ENCODE data around the gene CHN2. TPM values are rescaled to one million over a fixed set of nuclear protein-coding genes. Genes with fewer than 3 reads are reported as not detected.

CHN2 gene
- total and polyA plus RNA-seq, 2 donors (not counting 1 experiment from before 2014, with no cell fraction given): 0.86 to 1.4 TPM

- no peaks in the 10 kb centered on the region for H4K20me1 ChIP-seq (ENCODE audit: control insufficient read depth, insufficient read depth, low read length, poor library complexity, severe bottlenecking)
- ChIA-PET POLR2A (no interaction called here), CTCF (no interaction called here)
- H3K4me2 ChIP-seq (replicated peaks; ENCODE audit: low read depth, low read length, poor library complexity, severe bottlenecking): no peak overlapping the region
- DNase-seq (no peak), ATAC-seq (ENCODE audit: low read depth) (no peak)
- H3K9ac ChIP-seq (ENCODE audit: low read length): no peak overlapping the region
- Mint-ChIP-seq H3K4me3 (no peak overlapping the region), H3K27ac (no peak overlapping the region), H3K9me3 (ENCODE audit: insufficient read depth) (no peaks in the 10 kb centered on the region), H3K27me3 (peaks cover 7% of the 10 kb centered on the region), H3K4me1 (peaks cover 3% of the 10 kb centered on the region)
- intact Hi-C loops (cut with micrococcal nuclease): no loop called here
- no peak overlapping the region for H3K4me3 ChIP-seq (ENCODE audit: control extremely low read depth in 1 of 5, extremely low read depth in 1 of 5, insufficient read depth in 1 of 5, low read depth in 2 of 5, low read length in 4 of 5)
- no peaks in the 10 kb centered on the region for H3K27me3 ChIP-seq (replicated peaks in 1 of 4; ENCODE audit: control extremely low read depth in 1 of 4, control insufficient read depth in 3 of 4, insufficient read depth in 4 of 4, low read length in 3 of 4)
- no peaks in the 10 kb centered on the region for H3K79me2 ChIP-seq (ENCODE audit: control insufficient read depth, insufficient read depth, low read length)
- H3K27ac ChIP-seq (ENCODE audit: low read length in 2 of 2): no peak overlapping the region
- no peaks in the 10 kb centered on the region for H3K9me3 ChIP-seq (ENCODE audit: control extremely low read depth in 1 of 3, control insufficient read depth in 2 of 3, insufficient read depth in 1 of 3, low read length in 2 of 3)
- H3K36me3 ChIP-seq (replicated peaks in 1 of 2; ENCODE audit: control extremely low read depth in 1 of 2, control insufficient read depth in 1 of 2, extremely low read depth in 1 of 2, insufficient read depth in 2 of 2, low read length in 1 of 2): no peaks in the 10 kb centered on the region
- no peak overlapping the region for H2AFZ ChIP-seq (ENCODE audit: insufficient read depth, low read depth, low read length, poor library complexity, severe bottlenecking)
- no peak for TF ChIP-seq EZH2 (IDR thresholded peaks at IDR 0.05; ENCODE audit: borderline replicate concordance, insufficient read depth, low read depth, low read length, poor library complexity, severe bottlenecking)
- TF ChIP-seq CTCF (IDR thresholded peaks at IDR 0.05): no peak
- no peaks in the 10 kb centered on the region for H3K4me1 ChIP-seq (ENCODE audit: control insufficient read depth in 2 of 2, insufficient read depth in 2 of 2, low read length in 2 of 2)
Observed at GRCh38 chr7:29236649-29237048, 42.1 kb downstream of the CHN2 start.

- TF ChIP-seq EZH2 (IDR thresholded peaks at IDR 0.05; ENCODE audit: borderline replicate concordance, insufficient read depth, low read depth, low read length, poor library complexity, severe bottlenecking) (no peak), CTCF (IDR thresholded peaks at IDR 0.05) (no peak)
- Histone ChIP-seq H3K27me3 (replicated peaks in 1 of 4; ENCODE audit: control extremely low read depth in 1 of 4, control insufficient read depth in 3 of 4, insufficient read depth in 4 of 4, low read length in 3 of 4) (no peaks in the 10 kb centered on the region), H3K4me2 (replicated peaks; ENCODE audit: low read depth, low read length, poor library complexity, severe bottlenecking) (no peak overlapping the region), H3K4me1 (ENCODE audit: control insufficient read depth in 2 of 2, insufficient read depth in 2 of 2, low read length in 2 of 2) (no peaks in the 10 kb centered on the region), H3K79me2 (ENCODE audit: control insufficient read depth, insufficient read depth, low read length) (no peaks in the 10 kb centered on the region), H3K9me3 (ENCODE audit: control extremely low read depth in 1 of 3, control insufficient read depth in 2 of 3, insufficient read depth in 1 of 3, low read length in 2 of 3) (no peaks in the 10 kb centered on the region), H4K20me1 (ENCODE audit: control insufficient read depth, insufficient read depth, low read length, poor library complexity, severe bottlenecking) (no peaks in the 10 kb centered on the region), H2AFZ (ENCODE audit: insufficient read depth, low read depth, low read length, poor library complexity, severe bottlenecking) (no peak overlapping the region), H3K27ac (ENCODE audit: low read length in 2 of 2) (no peak overlapping the region), H3K4me3 (ENCODE audit: control extremely low read depth in 1 of 5, extremely low read depth in 1 of 5, insufficient read depth in 1 of 5, low read depth in 2 of 5, low read length in 4 of 5) (no peak overlapping the region), H3K36me3 (replicated peaks in 1 of 2; ENCODE audit: control extremely low read depth in 1 of 2, control insufficient read depth in 1 of 2, extremely low read depth in 1 of 2, insufficient read depth in 2 of 2, low read length in 1 of 2) (no peaks in the 10 kb centered on the region), H3K9ac (ENCODE audit: low read length) (no peak overlapping the region)
- DNase-seq: no peak
- Mint-ChIP-seq H3K4me3 (no peak overlapping the region), H3K27me3 (peaks cover 7% of the 10 kb centered on the region), H3K4me1 (peaks cover 3% of the 10 kb centered on the region), H3K9me3 (ENCODE audit: insufficient read depth) (no peaks in the 10 kb centered on the region), H3K27ac (no peak overlapping the region)
- CTCF ChIA-PET: interaction anchor here (1.8 kb wide), 1 partner anchor 10 kb away, joined by 5 read pairs; no protein-coding TSS in a partner anchor
- POLR2A ChIA-PET: no interaction called here
- WGBS (ENCODE audit: insufficient coverage): 85% methylated on average over 3 of the region's 3 CpGs
- no peak for ATAC-seq (ENCODE audit: low read depth)
- intact Hi-C loops (cut with micrococcal nuclease): no loop called here
Observed at GRCh38 chr7:29237489-29237888, 42.9 kb downstream of the CHN2 start.

Measured in B cell (primary cell).